Left ventricle myocardium inferior (tissue), 1 donor: ENCODE data around the gene UGP2. TPM values are rescaled to one million over a fixed set of nuclear protein-coding genes. Genes with fewer than 3 reads are reported as not detected.

Source experiments
- DNase-seq: peaks from one replicate; pipeline ENCODE4 v3.0.0-alpha.2; 2020
- H3K27ac ChIP-seq: fragments of 200-600 bp; replicated peaks from 2 replicates; pipeline ENCODE4 v1.8.0; 2021
- H3K27me3 ChIP-seq: fragments of 200-600 bp; 2 replicates; pipeline ENCODE4 v1.8.0; 2021; ENCODE audit warnings: low read depth
- H3K36me3 ChIP-seq: fragments of 200-600 bp; 2 replicates; pipeline ENCODE4 v1.8.0; 2021
- H3K4me1 ChIP-seq: fragments of 200-600 bp; 2 replicates; pipeline ENCODE4 v1.8.0; 2021
- H3K4me3 ChIP-seq: fragments of 200-600 bp; 2 replicates; pipeline ENCODE4 v1.8.0; 2021; ENCODE audit warnings: mild to moderate bottlenecking, moderate library complexity
- H3K9me3 ChIP-seq: fragments of 200-600 bp; replicated peaks from 2 replicates; pipeline ENCODE4 v1.8.0; 2021
- CTCF ChIP-seq: fragments of 200-600 bp; IDR thresholded peaks from 2 replicates; pipeline ENCODE4 v1.8.0; 2021; ENCODE audit warnings: antibody characterized with exemption, mild to moderate bottlenecking, borderline replicate concordance
- intact Hi-C: fragments of 100-400 bp; cut with micrococcal nuclease; formaldehyde crosslinking; loops from one replicate; pipeline ENCODE4 v1.11.0; 2022
- total RNA-seq: library from RNA; stranded (reverse); fragmentation: NEBNext Ultra II Directional; extraction: Animal tissue kit (Norgen Biotek cat#: 25700); gene quantifications from one replicate; pipeline ENCODE4 v1.2.1, GENCODE V29; 2021
- donor health status: DM: no; HTN: yes; CAD: no; lungs with severe emphysema.

UGP2 gene
- total RNA-seq, 1 donor from 2014 or later, result 394 TPM

DNA sequence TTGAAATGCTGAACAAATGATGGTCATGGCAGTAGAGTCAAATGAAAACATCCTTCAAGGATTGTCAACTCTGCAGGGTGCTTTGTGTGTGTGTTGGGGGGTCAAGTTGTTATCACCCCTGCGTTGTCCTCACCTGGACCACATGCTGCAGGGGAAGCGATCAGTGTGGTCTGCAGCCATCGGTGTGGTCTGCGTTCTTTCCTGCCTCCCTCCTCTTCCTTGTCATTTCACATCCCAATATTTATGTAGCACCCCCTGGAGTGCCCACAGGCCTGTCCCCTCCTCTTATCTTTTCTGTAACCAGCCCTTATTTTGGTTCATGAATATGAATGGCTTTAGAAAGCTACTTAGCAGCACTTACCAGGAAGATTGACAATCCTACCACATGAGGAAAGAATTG is 38.9 kb downstream of the UGP2 start:
- TF ChIP-seq CTCF, result no peak
- Histone ChIP-seq H3K27me3 (no peaks in the 10 kb centered on the region), H3K4me3 (no peak overlapping the region), H3K27ac (no peak overlapping the region), H3K9me3 (no peaks in the 10 kb centered on the region), H3K36me3 (peaks cover 36% of the 10 kb centered on the region), H3K4me1 (peaks cover 35% of the 10 kb centered on the region)
- intact Hi-C loops, result loop anchor here (10.0 kb wide), 1 partner anchor 186 kb away; no protein-coding TSS in a partner anchor
- no peak for DNase-seq

DNA sequence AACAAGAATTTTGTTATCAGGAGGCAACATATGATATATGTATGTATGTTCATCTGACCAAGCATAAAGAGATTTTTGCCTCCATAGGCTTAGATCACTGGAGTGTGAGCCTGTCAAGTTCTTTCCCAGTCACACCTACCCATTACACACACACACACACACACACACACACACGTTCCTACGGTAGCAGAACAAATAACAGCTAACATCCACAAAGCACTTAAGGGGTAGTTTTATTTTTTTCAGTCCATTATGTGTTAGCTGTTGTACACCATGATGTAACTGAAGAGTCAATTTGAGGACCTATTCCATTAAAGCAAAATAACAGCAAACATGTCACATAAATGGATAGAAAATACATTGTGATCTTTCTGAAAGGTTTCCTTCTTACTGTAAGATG is 39.5 kb downstream of the UGP2 start:
- Histone ChIP-seq H3K4me1 (peaks cover 32% of the 10 kb centered on the region), H3K36me3 (peaks cover 42% of the 10 kb centered on the region), H3K4me3 (no peak overlapping the region), H3K27ac (no peak overlapping the region), H3K27me3 (no peaks in the 10 kb centered on the region), H3K9me3 (no peaks in the 10 kb centered on the region)
- no peak for TF ChIP-seq CTCF
- intact Hi-C loops, result loop anchor here (10.0 kb wide), 1 partner anchor 186 kb away; no protein-coding TSS in a partner anchor
- DNase-seq, result no peak

- H3K4me3 ChIP-seq, result no peak overlapping the region
- no peak overlapping the region for H3K27ac ChIP-seq
- no peaks in the 10 kb centered on the region for H3K27me3 ChIP-seq
- intact Hi-C loops, result loop anchor here (10.0 kb wide), 1 partner anchor 188 kb away; no protein-coding TSS in a partner anchor
- no peak for DNase-seq
- peaks cover 41% of the 10 kb centered on the region for H3K4me1 ChIP-seq
- no peaks in the 10 kb centered on the region for H3K9me3 ChIP-seq
- peaks cover 48% of the 10 kb centered on the region for H3K36me3 ChIP-seq
- TF ChIP-seq CTCF, result no peak
These were observed 40.9 kb downstream of the UGP2 start for GRCh38 chr2:63882395-63883105.

DNA sequence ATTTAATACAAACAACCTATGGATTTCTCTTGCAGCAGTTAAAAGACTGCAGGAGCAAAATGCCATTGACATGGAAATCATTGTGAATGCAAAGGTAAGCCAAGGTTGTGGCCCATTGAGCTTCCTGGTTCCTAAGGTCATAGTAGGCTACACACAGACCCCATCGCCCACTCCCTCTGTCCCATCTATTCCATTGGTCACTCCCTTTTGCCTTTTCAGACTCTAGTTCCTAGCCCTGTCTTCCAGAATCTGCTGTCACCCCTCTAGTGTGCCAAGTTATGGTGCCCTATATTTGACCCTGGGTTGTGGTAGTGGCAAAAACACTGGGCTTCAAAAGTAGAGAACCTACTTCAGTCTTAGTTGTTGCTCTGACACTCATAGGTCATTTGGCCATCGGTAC is 44.7 kb downstream of the UGP2 start:
- no peaks in the 10 kb centered on the region for H3K27me3 ChIP-seq
- H3K27ac ChIP-seq, result peak overlapping the region; percentile 21
- H3K36me3 ChIP-seq, result peaks cover 87% of the 10 kb centered on the region
- H3K9me3 ChIP-seq, result no peaks in the 10 kb centered on the region
- no peak overlapping the region for H3K4me3 ChIP-seq
- peaks cover 47% of the 10 kb centered on the region for H3K4me1 ChIP-seq
- no peak for DNase-seq
- intact Hi-C loops, result loop anchor here (10.0 kb wide), 1 partner anchor 192 kb away; no protein-coding TSS in a partner anchor
- no peak for TF ChIP-seq CTCF

GRCh38 chr2:63888053-63888452 is 46.4 kb downstream of the UGP2 start:
- no peak for TF ChIP-seq CTCF
- intact Hi-C loops, result loop anchor here (10.0 kb wide), 1 partner anchor 193 kb away; no protein-coding TSS in a partner anchor
- H3K27me3 ChIP-seq, result no peaks in the 10 kb centered on the region
- no peak for DNase-seq
- H3K9me3 ChIP-seq, result no peaks in the 10 kb centered on the region
- H3K4me1 ChIP-seq, result peaks cover 36% of the 10 kb centered on the region
- peaks cover 93% of the 10 kb centered on the region for H3K36me3 ChIP-seq
- H3K27ac ChIP-seq, result peak overlapping the region; percentile 21
- no peak overlapping the region for H3K4me3 ChIP-seq
